AG04450 (cell line): ENCODE results near the gene C19orf33. TPM values are rescaled to one million over a fixed set of nuclear protein-coding genes. Genes with fewer than 3 reads are reported as not detected.

Source experiments
- CTCF ChIA-PET: fragments of 300-600, 350-600 bp; formaldehyde crosslinking; extraction: SDS; loops from one replicate; lab custom pipeline; 2022; ENCODE audit warnings: antibody characterized with exemption, inconsistent platforms; lab: Charles Lee
- POLR2A ChIA-PET: fragments of 350-600 bp; formaldehyde crosslinking; extraction: SDS; loops from one replicate; lab custom pipeline; 2021; ENCODE audit warnings: antibody characterized with exemption, inconsistent platforms; lab: Yijun Ruan, JAX
- DNase-seq: peaks from one replicate; pipeline ENCODE4 v3.0.0-alpha.2; 2011; ENCODE audit warnings: low read depth, low spot score
- H3K27ac ChIP-seq: one replicate; pipeline ENCODE4 v1.5.1; 2012; ENCODE audit warnings: low read depth, low read length, control low read depth
- H3K27me3 ChIP-seq: one replicate; pipeline ENCODE4 v1.6.0; 2012; ENCODE audit warnings: low read length; ENCODE audit not compliant: control insufficient read depth, insufficient read depth
- H3K4me3 ChIP-seq: 2 replicates; pipeline ENCODE4 v1.5.1; 2011; ENCODE audit warnings: mild to moderate bottlenecking, low read depth, low read length, control low read depth
- H3K9me3 ChIP-seq: 2 replicates; pipeline ENCODE4 v1.5.1; 2012; ENCODE audit warnings: low read length; ENCODE audit not compliant: control insufficient read depth, insufficient read depth
- CTCF ChIP-seq: IDR thresholded peaks from 2 replicates; pipeline ENCODE4 v1.5.1; 2011; ENCODE audit warnings: low read depth, low read length, control low read depth, inconsistent platforms
- polyA plus RNA-seq: library from polyadenylated mRNA; depleted of rRNA; stranded (reverse); fragments of >200 nt; gene quantifications from 2 replicates; pipeline ENCODE4 v1.2.3, GENCODE V29; 2011

The C19orf33 gene
- polyA plus RNA-seq, 1 experiment, result 0.38 TPM

- DNase-seq, result peak; percentile 29
- ChIA-PET CTCF (interaction anchor here (0.5 to 3.0 kb wide), 3 partner anchors 11 to 133 kb away, joined by 4 to 13 read pairs (median 7); partner anchors contain the start of gene PPP1R14A), POLR2A (interaction anchor here (1.5 to 1.9 kb wide), 2 partner anchors 9 to 16 kb away, joined by 3 to 4 read pairs; no protein-coding TSS in a partner anchor)
- Histone ChIP-seq H3K27ac (no peak overlapping the region), H3K4me3 (no peak overlapping the region), H3K9me3 (no peaks in the 10 kb centered on the region), H3K27me3 (peaks cover 3% of the 10 kb centered on the region)
- TF ChIP-seq CTCF, result no peak
Measured at GRCh38 chr19:38266981-38267597, 37.0 kb upstream of the C19orf33 start.

DNA sequence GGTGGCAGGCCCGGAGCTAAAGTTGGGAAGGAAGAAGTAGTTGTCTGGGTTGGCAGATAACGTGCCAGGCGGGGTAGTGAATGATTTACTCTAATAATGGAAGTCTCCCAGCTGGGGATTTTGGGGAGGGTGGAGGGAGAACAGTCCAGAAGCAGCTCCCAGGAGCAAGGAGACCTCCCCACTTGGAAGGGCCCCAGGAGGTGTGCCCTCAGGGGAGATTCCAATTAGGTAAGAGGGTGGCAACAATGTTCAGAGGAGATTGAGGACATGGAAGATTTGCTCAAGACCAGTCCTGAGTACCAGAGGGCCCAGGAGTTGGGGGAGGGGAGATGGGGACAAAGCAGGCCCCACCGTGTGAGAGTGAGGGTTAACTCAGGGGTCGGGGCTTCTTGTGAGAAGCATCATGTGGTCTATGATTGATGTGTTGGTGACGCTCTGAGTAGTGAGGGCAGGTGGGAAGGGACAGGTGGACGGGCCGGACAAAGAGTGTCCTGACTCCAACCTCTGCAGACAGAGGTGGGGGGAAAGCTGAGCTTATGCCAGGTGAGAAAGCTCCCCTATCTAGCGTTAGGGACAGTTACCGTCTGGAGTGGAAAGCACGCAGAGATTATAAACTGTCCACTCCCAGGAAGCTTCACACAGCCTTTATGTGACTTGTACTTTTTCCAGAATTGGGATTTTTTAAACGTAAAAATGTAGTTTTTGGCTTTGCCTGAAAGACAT lies 36.1 kb upstream of the C19orf33 start:
- CTCF ChIA-PET, result interaction anchor here (2.6 to 3.0 kb wide), 2 partner anchors 12 to 24 kb away, joined by 7 to 13 read pairs; partner anchors contain the start of gene PPP1R14A
- no peak for DNase-seq
- H3K27me3 ChIP-seq, result peaks cover 3% of the 10 kb centered on the region
- H3K9me3 ChIP-seq, result no peaks in the 10 kb centered on the region
- H3K4me3 ChIP-seq, result no peak overlapping the region
- no peak for TF ChIP-seq CTCF
- H3K27ac ChIP-seq, result no peak overlapping the region
- POLR2A ChIA-PET, result interaction anchor here (1.5 kb wide), 1 partner anchor 9 kb away, joined by 3 read pairs; no protein-coding TSS in a partner anchor

DNA sequence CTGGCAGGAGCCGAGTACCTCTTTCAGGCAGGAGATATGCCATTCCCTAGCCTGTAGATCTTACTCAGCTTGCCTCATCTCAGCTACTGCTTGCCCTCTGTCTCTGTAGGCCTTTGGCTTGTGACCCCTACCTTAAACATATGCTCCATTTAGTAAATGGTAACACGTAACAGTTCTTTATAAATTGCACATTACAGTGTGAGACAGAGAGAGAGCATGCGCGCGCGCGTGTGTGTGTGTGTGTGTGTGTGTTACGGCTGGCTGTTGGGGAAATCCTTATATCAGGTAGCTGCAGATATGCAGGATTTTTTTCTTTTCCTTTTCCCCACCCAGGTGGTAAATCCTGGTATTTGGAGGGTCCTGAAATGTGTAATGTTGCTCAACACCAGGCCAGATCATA lies 35.5 kb upstream of the C19orf33 start:
- Histone ChIP-seq H3K27me3 (peaks cover 3% of the 10 kb centered on the region), H3K4me3 (no peak overlapping the region), H3K27ac (no peak overlapping the region), H3K9me3 (no peaks in the 10 kb centered on the region)
- no peak for DNase-seq
- ChIA-PET POLR2A (no interaction called here), CTCF (interaction anchor here (0.6 to 2.6 kb wide), 2 partner anchors 15 to 24 kb away, joined by 3 to 7 read pairs; no protein-coding TSS in a partner anchor)
- no peak for TF ChIP-seq CTCF

- TF ChIP-seq CTCF, result no peak
- CTCF ChIA-PET, result interaction anchor here (0.6 kb wide), 1 partner anchor 268 kb away, joined by 4 read pairs; no protein-coding TSS in a partner anchor
- H3K27ac ChIP-seq, result no peak overlapping the region
- H3K27me3 ChIP-seq, result no peaks in the 10 kb centered on the region
- H3K4me3 ChIP-seq, result no peak overlapping the region
- POLR2A ChIA-PET, result no interaction called here
- no peaks in the 10 kb centered on the region for H3K9me3 ChIP-seq
- DNase-seq, result no peak
Measured at GRCh38 chr19:38270587-38271167, 33.4 kb upstream of the C19orf33 start.
